ENCODE results near the gene TMEM45A. TPM values are rescaled to one million over a fixed set of nuclear protein-coding genes. Genes with fewer than 3 reads are reported as not detected.

TMEM45A gene
- total RNA-seq, 2 experiments from 2014 or later = 1.9 to 2.6 TPM

- POLR2A ChIA-PET = no interaction called here
These were observed 111.0 kb downstream of the TMEM45A start for GRCh38 chr3:100603469-100603868.

GRCh38 chr3:100605358-100605757 is 112.9 kb downstream of the TMEM45A start:
- POLR2A ChIA-PET = no interaction called here
- CTCF ChIA-PET = no interaction called here

More at GRCh38 chr3:100603469-100603868, 111.0 kb downstream of the TMEM45A start:
- CTCF ChIA-PET = no interaction called here

- POLR2A ChIA-PET = no interaction called here
These were observed 114.6 kb downstream of the TMEM45A start for GRCh38 chr3:100606894-100607512.

GRCh38 chr3:100609305-100609704 is 116.9 kb downstream of the TMEM45A start, which contains the start of gene ADGRG7:
Gene ADGRG7, plus strand, starts transcription at chr3:100609601. Its CDS starts 256 bp downstream, at chr3:100609857.
- CTCF ChIA-PET = no interaction called here
- POLR2A ChIA-PET = no interaction called here

More at GRCh38 chr3:100606894-100607512, 114.6 kb downstream of the TMEM45A start:
- CTCF ChIA-PET = no interaction called here

GRCh38 chr3:100609963-100610362 is 117.5 kb downstream of the TMEM45A start:
- ChIA-PET POLR2A (no interaction called here), CTCF (no interaction called here)

- ChIA-PET POLR2A (no interaction called here), CTCF (no interaction called here)
These were observed 118.8 kb downstream of the TMEM45A start for GRCh38 chr3:100611221-100611620.

GRCh38 chr3:100613721-100614390 is 121.4 kb downstream of the TMEM45A start:
- CTCF ChIA-PET = no interaction called here
- POLR2A ChIA-PET = no interaction called here

- ChIA-PET POLR2A (no interaction called here), CTCF (no interaction called here)
These were observed 122.5 kb downstream of the TMEM45A start for GRCh38 chr3:100614941-100615340.

GRCh38 chr3:100615684-100616083 is 123.3 kb downstream of the TMEM45A start:
- ChIA-PET POLR2A (no interaction called here), CTCF (interaction anchor here (0.6 kb wide), 1 partner anchor 28 kb away, joined by 3 read pairs; no protein-coding TSS in a partner anchor)

- ChIA-PET CTCF (no interaction called here), POLR2A (no interaction called here)
These were observed 128.8 kb downstream of the TMEM45A start for GRCh38 chr3:100621251-100621650.

Other genes starting within 250 kb of the TMEM45A start
- 10 to 100 TPM; 24.2 to 26.1 TPM for gene TBC1D23, start 231.6 kb upstream of the TMEM45A start, total RNA-seq
- gene NIT2, start 157.9 kb upstream of the TMEM45A start, total RNA-seq = 10 to 100 TPM; 88.0 to 93.8 TPM
- gene TOMM70, start 91.5 kb upstream of the TMEM45A start, total RNA-seq = 10 to 100 TPM; 59.1 to 61.2 TPM
- 1 to 10 TPM; 1.3 to 1.7 TPM for gene LNP1, start 91.1 kb upstream of the TMEM45A start, total RNA-seq
- gene ADGRG7, start 117.0 kb downstream of the TMEM45A start, total RNA-seq = not detected
- gene TFG, start 216.9 kb downstream of the TMEM45A start, total RNA-seq = 10 to 100 TPM; 51.2 to 51.7 TPM

Measured in activated CD8-positive, alpha-beta memory T cell treated with anti-CD3 and anti-CD28 coated beads for 36 hours (primary cell).